ENCODE measurements around the gene KRT6B.
"Not testable (repeated sequence)": the region's sequence is repeated elsewhere in the genome, so short reads cannot be mapped to it uniquely, and the experiment has no call there.

The KRT6B gene

GRCh38 chr12:52411815-52412214, 40.1 kb downstream of the KRT6B start:
- DNase-seq: no peak

DNA sequence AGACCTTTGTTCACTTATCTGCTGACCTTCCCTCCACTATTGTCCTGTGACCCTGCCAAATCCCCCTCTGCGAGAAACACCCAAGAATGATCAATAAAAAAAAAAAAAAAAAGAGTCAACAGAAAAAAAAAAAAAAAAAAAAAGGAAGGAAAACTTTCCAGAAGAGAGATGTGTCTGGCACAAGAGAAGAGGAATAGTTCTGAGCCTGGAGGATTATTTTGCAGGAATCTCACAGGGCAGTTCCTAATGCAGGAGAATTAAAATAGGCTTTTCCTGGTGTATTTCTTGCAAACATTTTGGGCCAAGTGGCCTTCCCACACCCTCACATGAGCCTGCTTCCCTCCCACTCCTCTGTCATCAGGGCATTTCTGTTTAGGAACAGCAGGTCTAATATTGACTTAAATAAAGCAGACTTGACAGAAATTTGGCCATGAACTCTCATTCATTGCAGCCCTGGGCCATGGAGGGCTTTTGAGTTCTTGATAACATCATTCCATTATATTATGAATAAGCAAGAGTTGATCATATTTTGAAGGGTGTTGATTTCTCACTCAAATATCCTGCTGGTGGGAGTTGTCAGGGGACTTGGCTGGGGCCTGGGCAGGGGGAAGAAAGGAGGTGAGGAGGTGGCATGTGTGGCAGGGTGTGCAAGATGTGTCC, 41.2 kb downstream of the KRT6B start:
- DNase-seq: not testable (repeated sequence)

GRCh38 chr12:52407918-52408317, 44.0 kb downstream of the KRT6B start:
- DNase-seq: no peak

GRCh38 chr12:52405922-52406385, 46.0 kb downstream of the KRT6B start, which contains the start of gene KRT82:
TSS of gene KRT82 (minus strand) at chr12:52406335. CDS start at chr12:52406277, 58 bp downstream.
- DNase-seq: no peak

GRCh38 chr12:52404951-52405350, 47.0 kb downstream of the KRT6B start:
- DNase-seq: no peak

- no peak for DNase-seq
These were observed 48.4 kb downstream of the KRT6B start for GRCh38 chr12:52403561-52403960.

DNA sequence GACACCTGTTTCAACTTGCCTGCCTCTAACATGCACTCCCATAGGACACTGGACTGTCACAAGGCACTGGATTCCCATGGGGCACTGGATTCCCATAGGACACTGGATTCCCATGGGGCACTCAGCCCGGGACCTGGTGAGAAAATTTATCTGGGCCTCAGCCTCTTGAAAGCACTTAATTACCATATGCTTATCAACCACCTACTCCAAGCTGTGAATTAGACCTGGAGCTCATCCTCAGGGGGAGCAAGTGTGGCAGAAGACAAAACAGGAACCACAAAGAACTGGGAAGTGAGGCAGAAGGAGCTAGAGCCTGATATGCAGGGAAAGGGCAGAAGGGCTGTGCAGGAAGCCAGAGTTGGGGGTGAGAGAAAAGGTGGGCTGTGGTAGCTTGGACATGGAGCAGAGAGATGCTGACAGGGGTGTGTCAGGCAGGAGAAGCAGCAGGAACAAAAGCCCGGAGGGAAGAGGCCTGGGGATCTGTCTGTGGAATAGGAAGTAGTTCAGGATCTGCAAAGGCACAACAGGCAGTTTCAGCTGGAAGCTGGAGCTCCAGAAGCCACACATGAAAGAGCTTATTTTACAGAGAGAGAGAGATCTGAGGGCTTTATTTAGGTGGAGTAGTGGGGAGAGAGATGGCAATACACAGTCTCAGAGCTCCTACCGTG, 48.9 kb downstream of the KRT6B start:
- no peak for DNase-seq

GRCh38 chr12:52402377-52402776, 49.6 kb downstream of the KRT6B start:
- DNase-seq: no peak

- DNase-seq: no peak
These were observed 50.0 kb downstream of the KRT6B start for GRCh38 chr12:52401926-52402325.

GRCh38 chr12:52401526-52401925, 50.4 kb downstream of the KRT6B start:
- no peak for DNase-seq

DNA sequence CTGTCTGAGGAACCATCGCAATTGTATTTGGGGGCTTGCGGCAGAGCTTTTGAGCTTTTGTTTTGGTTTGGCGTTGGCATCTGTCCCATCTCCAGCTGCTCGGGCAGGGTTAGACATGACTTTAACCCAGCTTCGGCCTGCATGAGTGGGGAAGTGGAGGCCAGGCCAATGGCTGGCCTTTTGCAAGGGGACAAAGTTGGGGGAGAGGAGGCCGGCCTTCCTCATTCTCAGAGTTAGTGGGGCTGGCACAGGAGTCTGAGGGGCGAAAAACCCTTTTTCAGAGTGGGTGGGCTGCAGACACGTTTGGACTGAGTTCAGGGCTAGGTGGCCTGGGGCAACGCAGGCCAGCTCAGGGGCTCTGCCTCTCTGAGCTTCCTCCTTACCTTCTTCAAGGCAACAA, 51.0 kb downstream of the KRT6B start:
- DNase-seq: no peak

GRCh38 chr12:52399756-52400155, 52.2 kb downstream of the KRT6B start:
- DNase-seq: no peak

DNA sequence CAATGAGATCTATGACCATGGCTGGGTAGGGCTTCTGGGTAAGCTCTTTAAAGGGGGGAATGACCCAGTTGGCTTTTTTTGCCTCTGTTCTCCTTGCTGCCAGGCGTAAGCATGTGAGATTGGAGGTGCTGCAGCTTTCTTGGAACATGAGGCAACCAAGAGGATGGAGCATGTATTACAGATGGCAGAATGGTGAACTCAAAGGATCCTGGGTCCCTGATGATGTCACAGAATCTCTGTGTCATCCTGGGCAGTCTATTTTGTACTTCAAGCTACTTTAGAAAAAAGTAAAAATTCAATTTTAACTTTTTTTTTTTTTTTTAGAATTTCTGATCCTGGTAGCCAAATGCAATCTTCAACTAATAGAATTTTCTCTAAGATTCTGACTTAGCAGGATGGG, 53.8 kb downstream of the KRT6B start:
- no peak for DNase-seq

DNA sequence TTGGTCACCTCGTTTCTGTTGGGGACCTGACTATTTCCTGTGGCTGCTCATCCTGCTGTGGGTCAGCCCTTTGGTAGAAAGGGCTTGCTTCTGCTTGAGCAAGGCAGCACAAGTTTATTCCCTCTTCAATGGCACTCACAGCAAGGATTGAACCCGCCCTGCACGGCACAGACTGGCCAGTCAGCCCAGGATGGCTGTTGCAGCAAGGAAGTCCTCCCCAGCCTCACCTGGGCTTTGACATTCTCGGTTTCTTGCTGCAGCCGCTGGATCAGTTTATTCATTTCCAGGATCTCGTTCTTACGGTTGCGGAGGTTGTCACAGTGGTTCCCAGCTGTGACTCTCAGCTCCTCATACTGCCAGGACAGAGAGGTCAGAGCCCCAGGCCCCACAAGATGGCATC, 55.3 kb downstream of the KRT6B start:
- no peak for DNase-seq

All from fibroblast of skin of abdomen (primary cell).